GM18873 (cell line): Measurements from ENCODE around the gene CD79A.
"Not testable (repeated sequence)": the region's sequence is repeated elsewhere in the genome, so short reads cannot be mapped to it uniquely, and the experiment has no call there.

Experiments
- ATAC-seq: cut with Tn5 transposase; IDR thresholded peaks from one replicate; pipeline ENCODE4 v1.9.1; 2021; ENCODE audit warnings: mild to moderate bottlenecking, moderate library complexity, moderate number of reproducible peaks; ENCODE audit not compliant: unreplicated experiment, low FRiP score

Gene CD79A

GRCh38 chr19:41904118-41904870 is 27.2 kb downstream of the CD79A start:
- ATAC-seq: no peak

DNA sequence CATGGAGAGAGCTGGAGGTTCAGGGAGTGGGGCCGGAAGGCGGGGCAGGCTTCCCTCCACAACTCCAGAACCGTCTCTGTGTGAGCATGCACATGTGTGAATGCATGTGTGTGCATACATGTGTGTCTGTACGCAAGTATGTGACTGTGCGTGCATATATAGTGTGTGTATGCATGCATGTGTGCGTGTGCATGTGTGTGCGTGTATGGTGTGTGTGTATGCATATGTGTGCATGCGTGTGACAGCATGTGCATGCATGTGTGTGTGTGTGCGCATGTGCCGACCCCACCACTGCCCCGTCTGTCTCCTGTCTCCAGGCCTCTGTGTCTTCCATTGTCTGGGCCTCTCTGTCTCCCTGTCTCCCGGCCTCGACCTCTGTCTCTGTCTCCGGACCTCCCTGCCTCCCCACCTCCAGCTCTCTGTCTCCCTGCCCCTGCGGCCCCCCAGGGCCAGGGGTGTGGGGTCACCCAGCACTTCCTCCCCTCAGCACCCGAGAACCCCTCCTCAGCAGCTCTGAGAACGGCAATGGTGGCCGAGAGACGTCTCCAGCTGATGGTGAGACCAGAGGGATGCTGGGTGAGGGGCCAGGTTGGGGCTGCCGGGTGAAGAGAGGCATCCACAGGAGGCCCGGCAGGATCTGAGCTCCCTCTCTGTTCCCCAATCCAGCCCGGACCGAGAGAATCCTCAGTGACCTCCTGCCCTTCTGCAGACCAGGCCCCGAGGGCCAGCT is 28.4 kb downstream of the CD79A start:
- no peak for ATAC-seq

GRCh38 chr19:41906271-41906670 is 29.2 kb downstream of the CD79A start:
- ATAC-seq: no peak

- ATAC-seq: no peak
Measured at GRCh38 chr19:41906916-41907680, 30.0 kb downstream of the CD79A start.

DNA sequence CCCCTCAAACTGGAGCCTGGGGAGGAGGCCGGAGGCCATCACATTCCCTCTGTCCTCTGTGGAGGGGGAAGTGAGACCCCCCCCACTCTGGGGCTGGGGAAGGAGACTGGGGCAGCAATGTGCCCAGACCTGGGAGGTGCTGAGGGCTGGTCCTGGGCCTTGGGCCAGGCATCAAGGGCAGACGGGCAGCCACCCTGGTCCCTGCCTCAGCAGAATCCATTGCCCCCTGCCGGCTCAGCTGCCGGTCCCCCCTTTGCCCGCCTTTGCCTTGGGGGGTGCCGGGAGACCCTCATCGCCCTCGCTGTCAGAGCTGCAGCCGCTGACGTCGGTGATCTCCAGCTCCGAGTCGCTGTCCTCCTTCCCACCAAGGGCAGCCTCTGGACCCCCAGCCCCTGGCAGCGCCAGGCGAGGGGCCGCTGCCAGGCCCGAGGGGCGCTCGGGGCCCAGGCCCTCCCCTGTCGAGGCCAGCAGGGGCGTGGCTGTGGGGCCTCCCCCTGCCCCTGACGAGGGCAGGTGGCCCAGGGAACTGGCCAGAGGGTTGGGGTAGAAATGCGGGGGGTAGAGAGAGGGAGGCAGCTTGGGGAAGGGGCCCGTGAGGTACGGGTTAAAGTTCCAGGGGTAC is 31.0 kb downstream of the CD79A start:
- ATAC-seq: no peak

DNA sequence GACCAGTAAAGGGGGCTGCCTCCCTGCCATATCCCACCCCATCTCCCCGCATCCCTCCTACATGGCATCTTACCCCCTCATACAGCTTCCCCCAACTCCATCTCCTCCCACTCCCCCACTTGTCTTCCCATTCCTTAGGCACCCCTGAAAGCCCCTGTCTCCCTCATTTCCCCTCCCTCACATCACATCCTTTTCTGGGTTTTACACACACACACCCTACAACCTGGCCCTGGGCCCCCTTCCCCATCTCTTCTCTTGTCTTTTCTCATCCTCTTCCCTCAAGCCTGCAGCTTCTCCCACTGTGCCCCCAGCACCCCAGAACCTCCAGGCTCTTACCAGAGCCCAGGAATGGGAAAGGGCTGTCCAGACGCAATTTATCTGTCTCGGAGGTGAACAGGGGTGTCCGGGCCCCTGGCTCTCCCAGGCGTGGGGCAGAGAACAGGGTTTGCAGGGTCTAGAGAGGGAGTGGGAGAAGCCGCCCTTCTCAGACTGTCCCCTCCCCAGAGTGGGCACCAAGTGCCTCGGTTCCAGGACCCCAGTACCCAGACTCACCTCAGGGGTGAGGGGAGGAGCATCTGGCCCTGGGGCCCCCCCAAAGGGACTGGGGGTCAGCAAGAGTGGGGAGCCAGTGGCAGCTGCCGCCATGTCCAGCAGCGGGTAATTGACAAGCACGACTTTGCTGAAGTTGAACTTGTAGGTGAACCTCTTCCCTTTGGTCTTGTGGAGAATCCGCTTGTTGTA is 31.8 kb downstream of the CD79A start:
- ATAC-seq: no peak

GRCh38 chr19:41909706-41910105 is 32.6 kb downstream of the CD79A start:
- no peak for ATAC-seq

DNA sequence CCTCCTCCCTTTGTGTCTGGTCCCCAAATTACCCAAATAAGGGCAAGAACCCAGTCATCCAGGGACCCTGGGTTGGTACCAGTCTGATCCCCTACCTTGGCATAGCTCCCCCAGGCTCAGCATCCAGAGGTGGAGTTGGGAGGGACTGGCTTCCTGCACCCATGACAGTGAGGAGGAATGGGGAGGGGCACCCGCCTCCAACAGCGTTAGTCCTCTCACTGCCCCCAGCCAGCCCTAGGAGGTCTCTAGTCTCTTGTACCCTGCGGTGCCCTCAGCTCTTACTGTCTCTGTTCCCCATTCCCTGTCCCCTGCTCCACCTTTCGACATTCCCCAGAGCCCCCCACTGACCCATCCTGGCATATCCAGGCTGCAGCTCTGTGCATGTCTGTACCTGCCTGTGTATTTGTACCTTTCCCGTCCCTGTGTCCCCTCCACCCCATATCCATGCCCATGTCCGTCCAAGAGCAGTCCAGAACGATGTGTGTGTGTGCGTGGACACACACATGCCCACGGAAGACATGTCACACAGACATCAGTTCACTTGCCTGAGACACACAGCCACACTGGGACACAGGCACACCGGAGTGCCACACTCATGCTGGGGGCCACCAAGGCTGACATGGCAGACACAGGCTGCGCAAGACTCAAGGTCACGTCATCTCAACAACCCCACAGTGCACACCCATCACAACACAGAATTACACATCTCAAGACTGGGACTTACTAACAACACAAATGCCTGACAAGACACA is 33.3 kb downstream of the CD79A start:
- ATAC-seq: no peak

DNA sequence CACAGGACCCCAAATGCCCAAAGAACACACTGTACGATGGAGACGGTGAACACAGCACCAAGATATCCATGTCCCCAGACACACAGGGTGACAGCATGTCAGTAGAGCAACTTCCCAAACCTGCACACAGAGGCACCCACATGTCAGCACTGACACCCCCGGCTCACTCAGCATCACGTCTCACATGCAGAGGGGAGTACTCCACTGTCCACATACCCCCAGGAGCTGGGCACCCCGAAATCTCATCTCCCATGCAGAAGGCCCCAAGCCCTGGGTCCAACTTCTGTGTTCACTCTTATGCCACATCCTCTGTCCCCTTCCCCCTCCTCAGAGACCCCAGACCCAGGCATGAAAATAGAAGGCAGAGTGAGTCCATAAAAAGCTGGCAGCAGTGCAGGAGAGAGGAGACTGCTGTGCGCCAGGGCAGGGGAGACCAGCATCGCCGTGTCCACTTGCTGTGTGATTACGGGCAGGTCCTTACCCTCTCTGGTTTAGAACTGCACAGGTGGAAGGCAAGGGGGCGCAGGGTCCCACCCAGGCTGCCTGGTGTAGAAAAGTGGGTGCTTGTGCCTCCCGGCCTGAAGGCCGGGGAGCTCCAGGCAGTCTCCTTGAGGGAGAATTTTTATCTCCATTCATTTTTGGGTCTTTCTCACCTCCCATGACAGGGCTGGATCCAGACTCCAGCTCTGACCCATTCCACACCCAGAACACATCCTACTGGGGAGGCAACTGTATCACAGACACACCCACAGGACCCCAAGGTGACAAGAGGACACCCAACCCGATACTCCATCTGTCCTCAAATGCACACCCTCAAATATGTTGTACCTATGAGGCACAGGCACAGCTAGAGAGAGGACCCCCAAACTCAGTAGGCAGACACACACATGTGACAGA is 34.2 kb downstream of the CD79A start:
- ATAC-seq: no peak

DNA sequence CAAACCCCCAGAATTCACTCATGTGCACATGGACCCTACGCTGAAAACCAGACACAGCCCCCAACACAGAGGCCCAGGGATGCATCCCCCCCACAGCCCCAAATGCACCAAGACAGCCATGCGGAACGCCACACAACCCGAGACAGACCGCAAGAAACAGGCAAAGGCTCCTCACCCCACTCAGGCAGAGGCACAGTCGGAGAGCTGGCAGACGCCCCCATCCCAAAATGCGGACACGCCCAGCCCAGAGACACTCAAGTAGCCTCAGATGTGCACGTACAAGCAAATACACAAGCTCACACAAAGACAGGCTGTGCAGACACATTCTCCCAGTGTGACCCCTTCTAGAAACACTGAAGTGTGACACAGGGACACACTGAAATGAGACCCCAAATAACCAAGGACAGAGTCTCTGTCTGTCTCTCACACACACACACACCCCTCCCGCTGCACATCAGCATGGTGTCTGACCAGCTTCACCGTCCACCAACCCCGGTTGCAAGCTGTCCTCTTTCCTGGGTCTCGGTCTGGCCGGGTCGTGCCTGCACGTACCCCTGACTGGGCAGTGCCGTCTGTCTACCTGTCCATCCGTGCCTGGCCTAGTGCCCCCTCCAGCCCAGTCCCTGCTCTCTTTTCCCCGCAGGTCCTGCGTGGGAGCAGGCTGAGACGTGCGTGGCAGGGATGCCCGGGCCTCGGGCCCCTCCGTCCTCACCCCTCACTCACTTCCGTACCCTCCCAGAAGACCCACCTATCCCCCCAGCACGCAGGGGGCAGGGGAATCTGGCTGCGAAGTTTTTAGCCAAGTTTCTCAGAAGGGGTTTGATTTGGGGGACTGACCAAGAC is 35.0 kb downstream of the CD79A start:
- ATAC-seq: no peak

- no peak for ATAC-seq
Measured at GRCh38 chr19:41912899-41913537, 35.9 kb downstream of the CD79A start.

GRCh38 chr19:41913538-41914423 is 36.7 kb downstream of the CD79A start:
- ATAC-seq: no peak

DNA sequence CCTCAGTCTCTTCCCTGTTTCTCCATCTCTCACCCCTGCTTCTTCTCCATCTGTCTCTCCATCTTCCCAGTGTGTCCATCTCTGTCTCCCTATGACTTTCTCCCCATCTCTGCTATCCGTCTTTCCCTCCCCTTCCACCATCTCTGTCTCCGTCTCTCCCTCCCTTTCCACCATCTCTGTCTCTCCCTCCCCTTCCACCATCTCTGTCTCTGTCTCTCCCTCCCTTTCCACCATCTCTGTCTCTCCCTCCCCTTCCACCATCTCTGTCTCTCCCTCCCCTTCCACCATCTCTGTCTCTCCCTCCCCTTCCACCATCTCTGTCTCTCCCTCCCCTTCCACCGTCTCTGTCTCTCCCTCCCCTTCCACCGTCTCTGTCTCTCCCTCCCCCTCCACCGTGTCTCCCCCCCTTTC is 37.4 kb downstream of the CD79A start:
- ATAC-seq: not testable (repeated sequence)

- no peak for ATAC-seq
Measured at GRCh38 chr19:41915021-41915775, 38.1 kb downstream of the CD79A start.

- ATAC-seq: no peak
Measured at GRCh38 chr19:41915776-41916414, 38.8 kb downstream of the CD79A start.
